PFSK-1 (cell line): ENCODE measurements around the gene FUT8.

Experiments used
- POLR2AphosphoS5 ChIP-seq: IDR thresholded peaks from 2 replicates; pipeline ENCODE4 v1.6.1; 2012; ENCODE audit warnings: low read depth, mild to moderate bottlenecking, control low read depth, low read length, moderate library complexity
- REST ChIP-seq, 2 experiments: IDR thresholded peaks; 2 replicates each; pipeline versions ENCODE4 v1.6.1 to v1.8.0; 2011 to 2012; ENCODE audit warnings: low read depth in 2 of 2, low read length in 2 of 2, control low read depth in 1 of 2, inconsistent platforms in 1 of 2, mild to moderate bottlenecking in 1 of 2, moderate library complexity in 1 of 2; ENCODE audit not compliant: insufficient read depth in 1 of 2
- SIN3A ChIP-seq: IDR thresholded peaks from 2 replicates; pipeline ENCODE4 v1.6.1; 2012; ENCODE audit warnings: mild to moderate bottlenecking, low read length, moderate library complexity, borderline replicate concordance; ENCODE audit not compliant: insufficient read depth
- TAF1 ChIP-seq: IDR thresholded peaks from 2 replicates; pipeline ENCODE4 v1.6.1; 2012; ENCODE audit warnings: low read length, control low read depth, borderline replicate concordance; ENCODE audit not compliant: insufficient read depth

- TF ChIP-seq REST (IDR thresholded peaks at IDR 0.05; ENCODE audit: insufficient read depth in 1 of 2, low read depth in 2 of 2, low read length in 2 of 2) (no peak), TAF1 (no peak), SIN3A (no peak), POLR2AphosphoS5 (no peak)
Measured at GRCh38 chr14:65618996-65619395, 206.5 kb downstream of the FUT8 start.
